Thyroid gland (tissue), 4 donors: ENCODE data around the gene TMEM221. TPM values are rescaled to one million over a fixed set of nuclear protein-coding genes. Genes with fewer than 3 reads are reported as not detected.

ENCODE experiments used
- DNase-seq, 2 donors: peaks; one replicate each; pipeline ENCODE4 v3.0.0-alpha.2; 2019
- H3K27ac ChIP-seq, 3 donors: fragments of 200-600 bp; sonication (generic); 1 replicate in 2 of 3; 2 replicates in 1 of 3; pipeline ENCODE4 v1.5.1; 2016 to 2019; ENCODE audit warnings: mild to moderate bottlenecking in 1 of 3, moderate library complexity in 1 of 3
- H3K27me3 ChIP-seq: fragments of 200-600 bp; sonication (generic); one replicate; pipeline ENCODE4 v1.5.1; 2019
- H3K36me3 ChIP-seq, 2 donors: fragments of 200-600 bp; sonication (generic); one replicate each; pipeline ENCODE4 v1.5.1; 2016 to 2019
- H3K4me1 ChIP-seq, 2 donors: fragments of 200-600 bp; sonication (generic); one replicate each; pipeline ENCODE4 v1.5.1; 2017 to 2019
- H3K4me3 ChIP-seq, 3 donors: fragments of 200-600 bp; sonication (generic); replicated peaks in 1 of 3; 1 replicate in 2 of 3; 2 replicates in 1 of 3; pipeline ENCODE4 v1.5.1; 2016; ENCODE audit warnings: mild to moderate bottlenecking in 1 of 3
- H3K9me3 ChIP-seq: fragments of 200-600 bp; sonication (generic); one replicate; pipeline ENCODE4 v1.5.1; 2017
- POLR2A ChIP-seq, 2 donors: fragments of 450-650 bp; IDR thresholded peaks; one replicate each; pipeline ENCODE4 v1.6.1; 2017; ENCODE audit warnings: antibody characterized with exemption in 2 of 2, mild to moderate bottlenecking in 2 of 2, moderate library complexity in 1 of 2
- WGBS, 2 donors: methylation state at CpG; one replicate each; pipeline ENCODE4 v1.1.5; 2017; 5-methylcytosine and 5-hydroxymethylcytosine counted together
- intact Hi-C: fragments of 100-400 bp; cut with DNase I; formaldehyde crosslinking; loops from one replicate; pipeline ENCODE4 v1.15.1; 2023
- total RNA-seq, 4 donors: library from RNA; depleted of rRNA; stranded (reverse); fragments of >200 nt; gene quantifications; one replicate each; pipeline ENCODE4 v1.2.3, GENCODE V29; 2016
- TF ChIP-seq, protein P1 (sequence below), 6 experiments: fragments of 200-600 bp in 3 of 6; fragments of 450-650 bp in 3 of 6; sonication (generic) in 3 of 6; IDR thresholded peaks; one replicate each; pipeline ENCODE4 v1.5.1; 2016 to 2019; ENCODE audit warnings: antibody characterized with exemption in 6 of 6, mild to moderate bottlenecking in 2 of 6, inconsistent platforms in 1 of 6, moderate library complexity in 1 of 6

The TMEM221 gene
- total RNA-seq, 4 donors from 2014 or later, result 0.56 TPM; not detected in 3

DNA sequence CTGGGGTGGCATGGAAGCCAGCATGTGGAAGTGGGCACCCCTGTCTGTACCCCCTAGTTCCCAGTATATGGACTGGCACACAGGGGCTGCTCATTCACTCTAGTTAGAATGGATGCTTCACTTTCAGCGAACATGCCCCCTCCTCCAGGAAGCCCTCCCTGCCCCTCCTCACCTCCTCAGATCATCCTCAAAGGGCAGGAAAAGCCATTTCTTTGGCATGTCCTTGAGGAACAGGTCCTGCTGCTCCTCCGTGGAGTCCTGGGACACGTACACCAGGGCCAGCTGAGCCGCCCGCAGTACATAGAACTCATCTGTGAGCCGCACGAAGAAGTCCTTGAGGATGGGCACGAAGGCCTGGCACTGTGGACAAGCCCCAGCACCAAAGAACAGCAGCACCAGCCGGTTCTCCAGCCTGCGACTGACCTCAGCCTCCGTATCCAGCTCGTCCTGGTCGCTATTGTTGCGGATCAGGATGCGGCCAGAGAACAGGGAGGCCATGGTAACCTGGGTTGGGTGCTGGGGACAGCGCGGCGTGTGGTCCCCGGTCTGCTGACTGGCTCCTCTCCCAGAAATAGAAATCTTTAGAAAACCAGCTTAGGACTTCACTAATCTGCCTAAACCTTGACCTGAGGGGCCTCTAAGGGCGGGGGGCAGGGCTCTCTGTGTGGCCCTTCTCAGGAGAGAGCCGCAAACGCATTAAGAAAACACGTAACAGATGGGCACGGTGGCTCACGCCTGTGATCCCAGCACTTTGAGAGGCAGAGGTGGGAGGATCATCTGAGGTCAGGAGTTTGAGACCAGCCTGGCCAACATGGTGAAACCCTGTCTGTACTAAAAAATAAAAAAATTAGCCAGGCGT lies 12.1 kb upstream of the TMEM221 start, which contains the start of gene NXNL1:
NXNL1 (minus strand) TSS at position 555 of the 859 bp plus-strand sequence; CDS start at position 498, 57 bp downstream.
- H3K36me3 ChIP-seq, result no peaks in the 10 kb centered on the region
- H3K27me3 ChIP-seq, result no peaks in the 10 kb centered on the region
- H3K27ac ChIP-seq, result no peak within 1 kb of the TSS
- DNase-seq, result no peak
- H3K9me3 ChIP-seq, result no peaks in the 10 kb centered on the region
- WGBS, 2 donors, result 71 to 73% methylated on average over 9 to 26 of the region's 26 CpGs
- intact Hi-C loops, result loop anchor here (10.0 kb wide), 1 partner anchor 66 kb away; the partner anchor contains the start of gene CCDC194
- no peak within 1 kb of the TSS for H3K4me3 ChIP-seq
- peaks cover 0 to 5% of the 10 kb centered on the region in 2 donors for H3K4me1 ChIP-seq
- TF ChIP-seq, protein P1, sequence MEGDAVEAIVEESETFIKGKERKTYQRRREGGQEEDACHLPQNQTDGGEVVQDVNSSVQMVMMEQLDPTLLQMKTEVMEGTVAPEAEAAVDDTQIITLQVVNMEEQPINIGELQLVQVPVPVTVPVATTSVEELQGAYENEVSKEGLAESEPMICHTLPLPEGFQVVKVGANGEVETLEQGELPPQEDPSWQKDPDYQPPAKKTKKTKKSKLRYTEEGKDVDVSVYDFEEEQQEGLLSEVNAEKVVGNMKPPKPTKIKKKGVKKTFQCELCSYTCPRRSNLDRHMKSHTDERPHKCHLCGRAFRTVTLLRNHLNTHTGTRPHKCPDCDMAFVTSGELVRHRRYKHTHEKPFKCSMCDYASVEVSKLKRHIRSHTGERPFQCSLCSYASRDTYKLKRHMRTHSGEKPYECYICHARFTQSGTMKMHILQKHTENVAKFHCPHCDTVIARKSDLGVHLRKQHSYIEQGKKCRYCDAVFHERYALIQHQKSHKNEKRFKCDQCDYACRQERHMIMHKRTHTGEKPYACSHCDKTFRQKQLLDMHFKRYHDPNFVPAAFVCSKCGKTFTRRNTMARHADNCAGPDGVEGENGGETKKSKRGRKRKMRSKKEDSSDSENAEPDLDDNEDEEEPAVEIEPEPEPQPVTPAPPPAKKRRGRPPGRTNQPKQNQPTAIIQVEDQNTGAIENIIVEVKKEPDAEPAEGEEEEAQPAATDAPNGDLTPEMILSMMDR (IDR thresholded peaks at IDR 0.05), result no peak
- TF ChIP-seq POLR2A (IDR thresholded peaks at IDR 0.05), result no peak

GRCh38 chr19:17458970-17459369 lies 10.5 kb upstream of the TMEM221 start:
- intact Hi-C loops, result no loop called here
- WGBS, 2 donors, result 83 to 87% methylated on average over 3 of the region's 3 CpGs
- H3K27me3 ChIP-seq, result peaks cover 11% of the 10 kb centered on the region

GRCh38 chr19:17457616-17458015 lies 9.1 kb upstream of the TMEM221 start:
- DNase-seq, result no peak
- WGBS, 2 donors, result 56 to 59% methylated on average over 6 of the region's 6 CpGs
- intact Hi-C loops, result no loop called here
- Histone ChIP-seq H3K27me3 (peaks cover 11% of the 10 kb centered on the region), H3K4me1 (peaks cover 0 to 11% of the 10 kb centered on the region in 2 donors), H3K27ac (no peak overlapping the region), H3K36me3 (no peaks in the 10 kb centered on the region), H3K4me3 (no peak overlapping the region), H3K9me3 (no peaks in the 10 kb centered on the region)
- TF ChIP-seq, protein P1 (IDR thresholded peaks at IDR 0.05), result no peak
- TF ChIP-seq POLR2A (IDR thresholded peaks at IDR 0.05), result no peak

More at GRCh38 chr19:17458970-17459369, 10.5 kb upstream of the TMEM221 start:
- peaks cover 0 to 11% of the 10 kb centered on the region in 2 donors for H3K4me1 ChIP-seq
- H3K27ac ChIP-seq, result no peak overlapping the region
- H3K4me3 ChIP-seq, result no peak overlapping the region
- no peaks in the 10 kb centered on the region for H3K9me3 ChIP-seq
- DNase-seq, result no peak
- TF ChIP-seq POLR2A (IDR thresholded peaks at IDR 0.05), result no peak
- TF ChIP-seq, protein P1 (IDR thresholded peaks at IDR 0.05), result no peak
- H3K36me3 ChIP-seq, result no peaks in the 10 kb centered on the region

GRCh38 chr19:17456127-17456526 lies 7.7 kb upstream of the TMEM221 start:
- intact Hi-C loops, result no loop called here
- DNase-seq, result no peak
- Histone ChIP-seq H3K36me3 (no peaks in the 10 kb centered on the region), H3K27ac (no peak overlapping the region), H3K9me3 (no peaks in the 10 kb centered on the region), H3K4me1 (peaks cover 0 to 11% of the 10 kb centered on the region in 2 donors), H3K4me3 (no peak overlapping the region), H3K27me3 (peaks cover 11% of the 10 kb centered on the region)
- WGBS, 2 donors, result 62 to 75% methylated on average over 8 to 11 of the region's 11 CpGs
- TF ChIP-seq, protein P1 (IDR thresholded peaks at IDR 0.05), result no peak
- no peak for TF ChIP-seq POLR2A (IDR thresholded peaks at IDR 0.05)
